Esophagus muscularis mucosa (tissue), 4 donors: ENCODE measurements around the gene ABCC1. TPM values are rescaled to one million over a fixed set of nuclear protein-coding genes. Genes with fewer than 3 reads are reported as not detected.
"Not testable (repeated sequence)": the region's sequence is repeated elsewhere in the genome, so short reads cannot be mapped to it uniquely, and the experiment has no call there.

Experiments
- DNase-seq: peaks from one replicate; pipeline ENCODE4 v3.0.0-alpha.2; 2017; ENCODE audit errors: extremely low spot score
- H3K27ac ChIP-seq, 4 donors: fragments of 200-600 bp; sonication (generic); replicated peaks in 1 of 4; 1 replicate in 3 of 4; 2 replicates in 1 of 4; pipeline ENCODE4 v1.5.1; 2016 to 2019; ENCODE audit warnings: mild to moderate bottlenecking in 1 of 4
- H3K27me3 ChIP-seq, 4 donors: fragments of 200-600 bp; sonication (generic); one replicate each; pipeline versions ENCODE4 v1.5.1 to v1.6.0; 2016 to 2019
- H3K36me3 ChIP-seq, 4 donors: fragments of 200-600 bp; sonication (generic); one replicate each; pipeline ENCODE4 v1.5.1; 2016 to 2019
- H3K4me1 ChIP-seq, 4 donors: fragments of 200-600 bp; sonication (generic); one replicate each; pipeline ENCODE4 v1.5.1; 2016 to 2019
- H3K4me3 ChIP-seq, 4 donors: fragments of 200-600 bp; sonication (generic); 1 replicate in 2 of 4; 2 replicates in 2 of 4; pipeline ENCODE4 v1.5.1; 2016 to 2019; ENCODE audit warnings: mild to moderate bottlenecking in 4 of 4, moderate library complexity in 1 of 4
- H3K9me3 ChIP-seq, 4 donors: fragments of 200-600 bp; sonication (generic); 1 replicate in 3 of 4; 2 replicates in 1 of 4; pipeline ENCODE4 v1.5.1; 2016 to 2019
- CTCF ChIP-seq, 3 experiments: fragments of 200-600 bp in 2 of 3; fragments of 450-650 bp in 1 of 3; sonication (generic) in 2 of 3; IDR thresholded peaks; one replicate each; pipeline ENCODE4 v1.5.1; 2017 to 2019; ENCODE audit warnings: antibody characterized with exemption in 3 of 3, mild to moderate bottlenecking in 2 of 3, moderate library complexity in 1 of 3
- EP300 ChIP-seq: sonication (generic); formaldehyde crosslinking; IDR thresholded peaks from one replicate; pipeline ENCODE4 v1.6.1; 2017; ENCODE audit warnings: antibody characterized with exemption
- POLR2A ChIP-seq: fragments of 450-650 bp; IDR thresholded peaks from one replicate; pipeline ENCODE4 v1.6.1; 2017; ENCODE audit warnings: antibody characterized with exemption, moderate library complexity, mild to moderate bottlenecking, low read depth
- POLR2AphosphoS5 ChIP-seq, 2 donors: sonication (generic); formaldehyde crosslinking; IDR thresholded peaks; one replicate each; pipeline ENCODE4 v1.6.1; 2017; ENCODE audit warnings: antibody characterized with exemption in 2 of 2
- whole genome bisulfite sequencing: methylation state at CpG from one replicate; pipeline ENCODE4 v1.1.5; 2018; 5-methylcytosine and 5-hydroxymethylcytosine counted together
- intact Hi-C: fragments of 100-400 bp; cut with DNase I; formaldehyde crosslinking; loops from one replicate; pipeline ENCODE4 v1.15.1; 2023
- total RNA-seq, 4 donors: library from RNA; depleted of rRNA; stranded (reverse); fragments of >200 nt; gene quantifications; one replicate each; pipeline versions ENCODE4 v1.1.0 to v1.2.1, GENCODE V29; 2016

Gene ABCC1
- total RNA-seq, 4 donors from 2014 or later = 61.8 to 141 (median 103) TPM

DNA sequence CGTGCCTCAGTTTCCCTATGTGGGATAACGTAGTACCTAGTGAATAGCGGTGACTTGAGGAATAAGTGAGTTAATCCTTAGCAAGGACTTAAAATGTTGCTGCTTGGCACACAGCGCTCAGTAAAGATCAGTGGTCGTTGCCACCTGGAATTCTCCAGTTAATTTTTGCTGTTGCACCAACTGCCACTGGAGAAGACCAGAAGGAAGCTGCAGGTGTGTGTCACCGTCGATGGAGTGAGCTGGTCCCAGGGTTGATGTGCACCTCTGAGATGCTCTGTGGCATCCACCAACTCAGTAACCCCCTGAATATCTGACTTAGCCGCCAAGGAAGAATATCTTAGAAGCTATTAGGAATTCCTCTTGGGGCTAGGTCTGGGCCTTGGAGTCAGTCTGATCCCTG, 4.1 kb downstream of the ABCC1 start:
- 82% methylated on average over 8 of the region's 8 CpGs for WGBS
- H3K36me3 ChIP-seq = no peaks in the 10 kb centered on the region
- H3K4me3 ChIP-seq = peak overlapping the region in 3 of 4 donors; percentile 14 to 95 (median 94)
- no peaks in the 10 kb centered on the region for H3K9me3 ChIP-seq
- H3K4me1 ChIP-seq = peaks cover 25 to 87% (median 87%) of the 10 kb centered on the region in 4 donors
- intact Hi-C loops = loop anchor here (5.0 kb wide), 2 partner anchors 59 to 174 kb away; no protein-coding TSS in a partner anchor
- H3K27me3 ChIP-seq = no peaks in the 10 kb centered on the region
- no peak for TF ChIP-seq POLR2A
- no peak for TF ChIP-seq CTCF (IDR thresholded peaks at IDR 0.05)
- no peak for TF ChIP-seq EP300
- TF ChIP-seq POLR2AphosphoS5 (IDR thresholded peaks at IDR 0.05) = no peak
- peak overlapping the region; percentile 93 to 98 (median 95) for H3K27ac ChIP-seq
- no peak for DNase-seq

GRCh38 chr16:15953929-15954813, 4.8 kb downstream of the ABCC1 start:
- 74% methylated on average over 15 of the region's 17 CpGs for WGBS
- intact Hi-C loops = loop anchor here (5.0 kb wide), 2 partner anchors 58 to 173 kb away; no protein-coding TSS in a partner anchor

DNA sequence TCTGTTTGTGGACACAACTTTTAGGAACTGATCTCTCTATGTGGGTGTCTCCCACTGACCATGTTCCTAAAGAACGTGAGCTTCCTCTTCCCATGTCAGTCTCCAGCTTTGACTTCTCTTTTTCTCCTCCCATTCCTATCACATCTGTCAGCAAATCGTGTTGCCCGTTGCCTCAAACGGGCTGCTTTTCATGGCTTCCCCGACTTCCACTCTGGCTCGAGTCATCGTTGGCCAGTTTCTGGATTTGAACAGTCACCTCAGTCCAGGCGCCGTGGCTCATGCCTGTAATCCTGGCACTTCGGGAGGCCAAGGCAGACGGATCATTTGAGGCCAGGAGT, 5.4 kb downstream of the ABCC1 start:
- TF ChIP-seq POLR2AphosphoS5 (IDR thresholded peaks at IDR 0.05) = no peak
- TF ChIP-seq CTCF (IDR thresholded peaks at IDR 0.05) = no peak
- no peak for TF ChIP-seq EP300
- no peak for TF ChIP-seq POLR2A
- no peak for DNase-seq
- Histone ChIP-seq H3K4me1 (peaks cover 31 to 93% (median 92%) of the 10 kb centered on the region in 4 donors), H3K36me3 (no peaks in the 10 kb centered on the region), H3K4me3 (peak overlapping the region in 2 of 4 donors; percentile 5 to 15), H3K9me3 (no peaks in the 10 kb centered on the region), H3K27ac (peak overlapping the region; percentile 93 to 98 (median 95)), H3K27me3 (no peaks in the 10 kb centered on the region)
- intact Hi-C loops = loop anchor here (5.0 kb wide), 2 partner anchors 58 to 173 kb away; no protein-coding TSS in a partner anchor
- WGBS = 51% methylated on average over 11 of the region's 11 CpGs

More at GRCh38 chr16:15953929-15954813, 4.8 kb downstream of the ABCC1 start:
- Histone ChIP-seq H3K9me3 (no peaks in the 10 kb centered on the region), H3K4me1 (peaks cover 26 to 87% (median 87%) of the 10 kb centered on the region in 4 donors), H3K4me3 (peak overlapping the region in 2 of 4 donors; percentile 5 to 15), H3K27me3 (no peaks in the 10 kb centered on the region), H3K36me3 (no peaks in the 10 kb centered on the region), H3K27ac (peak overlapping the region; percentile 93 to 98 (median 95))
- DNase-seq = no peak
- TF ChIP-seq EP300 (no peak), POLR2A (no peak), POLR2AphosphoS5 (IDR thresholded peaks at IDR 0.05) (no peak)

DNA sequence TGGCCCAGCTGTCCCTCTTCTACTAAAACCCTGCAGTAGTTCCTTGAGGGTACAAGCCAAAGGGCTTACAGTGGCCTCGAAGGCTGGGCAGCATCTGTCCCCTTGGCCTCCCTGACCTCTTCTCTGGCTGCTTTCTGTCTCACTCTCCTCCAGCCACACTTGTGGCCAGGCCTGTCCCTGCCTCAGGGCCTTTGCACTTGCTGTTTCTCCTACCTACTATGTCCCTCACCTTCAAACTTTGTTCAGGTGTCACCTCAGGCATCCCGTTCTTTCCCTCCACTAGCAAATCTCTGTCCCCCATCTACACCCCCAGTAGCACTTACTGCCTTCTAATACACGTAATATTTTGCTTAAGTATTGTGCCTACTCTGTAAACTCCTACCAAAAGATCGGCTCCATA, 6.0 kb downstream of the ABCC1 start:
- no peaks in the 10 kb centered on the region for H3K27me3 ChIP-seq
- DNase-seq = no peak
- peaks cover 31 to 99% (median 98%) of the 10 kb centered on the region in 4 donors for H3K4me1 ChIP-seq
- 92% methylated on average over 4 of the region's 4 CpGs for WGBS
- H3K27ac ChIP-seq = peak overlapping the region; percentile 93 to 98 (median 95)
- intact Hi-C loops = no loop called here
- TF ChIP-seq EP300 = no peak
- no peak for TF ChIP-seq POLR2A
- TF ChIP-seq CTCF (IDR thresholded peaks at IDR 0.05) = no peak
- no peak for TF ChIP-seq POLR2AphosphoS5 (IDR thresholded peaks at IDR 0.05)
- H3K4me3 ChIP-seq = no peak overlapping the region
- no peaks in the 10 kb centered on the region for H3K36me3 ChIP-seq
- no peaks in the 10 kb centered on the region for H3K9me3 ChIP-seq

- intact Hi-C loops, DNase-seq, H3K4me3 ChIP-seq, H3K9me3 ChIP-seq, H3K36me3 ChIP-seq, H3K27me3 ChIP-seq: not testable (repeated sequence)
- H3K4me1 ChIP-seq = peaks cover 33 to 100% (median 99%) of the 10 kb centered on the region in 4 donors
- H3K27ac ChIP-seq = peak overlapping the region in 2 of 4 donors; percentile 93 to 94
- WGBS = 94% methylated on average over 6 of the region's 6 CpGs
Measured at GRCh38 chr16:15956106-15956505, 6.7 kb downstream of the ABCC1 start.
